Measurements from ENCODE around the gene NLRP10.
"Not testable (repeated sequence)": the region's sequence is repeated elsewhere in the genome, so short reads cannot be mapped to it uniquely, and the experiment has no call there.

The NLRP10 gene

GRCh38 chr11:7965386-7965785, at the start of gene NLRP10:
NLRP10 (minus strand) TSS chr11:7965447; CDS start chr11:7963495, 1,952 bp downstream.
- DNase-seq (ENCODE audit: low read depth, low spot score) = no peak

GRCh38 chr11:8013833-8014232, 48.6 kb upstream of the NLRP10 start:
- DNase-seq (ENCODE audit: low read depth, low spot score) = no peak

- DNase-seq (ENCODE audit: low read depth, low spot score) = no peak
Measured at GRCh38 chr11:8011981-8012444, 46.8 kb upstream of the NLRP10 start.

GRCh38 chr11:8011371-8011770, 46.1 kb upstream of the NLRP10 start:
- DNase-seq (ENCODE audit: low read depth, low spot score) = no peak

- DNase-seq (ENCODE audit: low read depth, low spot score) = no peak
Measured at GRCh38 chr11:8009856-8010255, 44.6 kb upstream of the NLRP10 start.

- no peak for DNase-seq (ENCODE audit: low read depth, low spot score)
Measured at GRCh38 chr11:8008212-8008611, 43.0 kb upstream of the NLRP10 start.

GRCh38 chr11:8006349-8006977, 41.2 kb upstream of the NLRP10 start:
- peak; percentile 69 for DNase-seq (ENCODE audit: low read depth, low spot score)

- DNase-seq (ENCODE audit: low read depth, low spot score) = no peak
Measured at GRCh38 chr11:8005556-8005955, 40.3 kb upstream of the NLRP10 start.

- DNase-seq (ENCODE audit: low read depth, low spot score) = no peak
Measured at GRCh38 chr11:8004008-8004407, 38.8 kb upstream of the NLRP10 start.

- DNase-seq (ENCODE audit: low read depth, low spot score) = no peak
Measured at GRCh38 chr11:8003187-8003586, 37.9 kb upstream of the NLRP10 start.

GRCh38 chr11:8002676-8003075, 37.4 kb upstream of the NLRP10 start:
- no peak for DNase-seq (ENCODE audit: low read depth, low spot score)

GRCh38 chr11:8000390-8000789, 35.1 kb upstream of the NLRP10 start:
- no peak for DNase-seq (ENCODE audit: low read depth, low spot score)

- DNase-seq (ENCODE audit: low read depth, low spot score) = no peak
Measured at GRCh38 chr11:7999795-8000194, 34.5 kb upstream of the NLRP10 start.

- DNase-seq (ENCODE audit: low read depth, low spot score) = no peak
Measured at GRCh38 chr11:7994581-7995278, 29.5 kb upstream of the NLRP10 start.

- DNase-seq (ENCODE audit: low read depth, low spot score) = not testable (repeated sequence)
Measured at GRCh38 chr11:7987560-7987883, 22.3 kb upstream of the NLRP10 start.

- DNase-seq (ENCODE audit: low read depth, low spot score) = peak; percentile 99
Measured at GRCh38 chr11:7986768-7987559, 21.7 kb upstream of the NLRP10 start, which contains the start of gene EIF3F. EIF3F (plus strand) TSS chr11:7987337; CDS start chr11:7987353, 16 bp downstream.

GRCh38 chr11:7983832-7984590, 18.8 kb upstream of the NLRP10 start:
- DNase-seq (ENCODE audit: low read depth, low spot score) = no peak

- DNase-seq (ENCODE audit: low read depth, low spot score) = no peak
Measured at GRCh38 chr11:7982582-7983119, 17.4 kb upstream of the NLRP10 start.

- DNase-seq (ENCODE audit: low read depth, low spot score) = no peak
Measured at GRCh38 chr11:7981619-7982157, 16.4 kb upstream of the NLRP10 start.

- no peak for DNase-seq (ENCODE audit: low read depth, low spot score)
Measured at GRCh38 chr11:7977232-7977917, 12.1 kb upstream of the NLRP10 start.

GRCh38 chr11:7974668-7975067, 9.4 kb upstream of the NLRP10 start:
- peak; percentile 59 for DNase-seq (ENCODE audit: low read depth, low spot score)
